GM19468 (cell line): Measurements from ENCODE around the gene KLC3.
"Not testable (repeated sequence)": the region's sequence is repeated elsewhere in the genome, so short reads cannot be mapped to it uniquely, and the experiment has no call there.

Experiments used
- ATAC-seq: cut with Tn5 transposase; IDR thresholded peaks from one replicate; pipeline ENCODE4 v1.9.1; 2021; ENCODE audit warnings: mild to moderate bottlenecking, moderate library complexity, moderate number of reproducible peaks; ENCODE audit not compliant: unreplicated experiment; ENCODE audit errors: extremely low read depth

Gene KLC3

GRCh38 chr19:45340232-45340898 lies at the start of gene KLC3:
Gene KLC3, plus strand, starts transcription at chr19:45340750. Its CDS starts 4,792 bp downstream, at chr19:45345542.
- ATAC-seq: no peak

GRCh38 chr19:45291834-45292233 lies 48.7 kb upstream of the KLC3 start:
- ATAC-seq: no peak

- ATAC-seq: no peak
Observed at GRCh38 chr19:45293682-45294081, 46.9 kb upstream of the KLC3 start.

GRCh38 chr19:45294291-45295029 lies 46.1 kb upstream of the KLC3 start:
- no peak for ATAC-seq

GRCh38 chr19:45295873-45296272 lies 44.7 kb upstream of the KLC3 start:
- no peak for ATAC-seq

- ATAC-seq: no peak
Observed at GRCh38 chr19:45296355-45296754, 44.2 kb upstream of the KLC3 start.

GRCh38 chr19:45297674-45298073 lies 42.9 kb upstream of the KLC3 start:
- ATAC-seq: no peak

GRCh38 chr19:45298264-45298663 lies 42.3 kb upstream of the KLC3 start:
- no peak for ATAC-seq

GRCh38 chr19:45299719-45300118 lies 40.8 kb upstream of the KLC3 start:
- no peak for ATAC-seq

GRCh38 chr19:45302416-45302815 lies 38.1 kb upstream of the KLC3 start:
- ATAC-seq: no peak

- no peak for ATAC-seq
Observed at GRCh38 chr19:45303269-45304060, 37.1 kb upstream of the KLC3 start.

GRCh38 chr19:45304141-45304926 lies 36.2 kb upstream of the KLC3 start:
- ATAC-seq: no peak

GRCh38 chr19:45305007-45305406 lies 35.5 kb upstream of the KLC3 start:
- no peak for ATAC-seq

- no peak for ATAC-seq
Observed at GRCh38 chr19:45305421-45305820, 35.1 kb upstream of the KLC3 start.

- no peak for ATAC-seq
Observed at GRCh38 chr19:45306040-45306439, 34.5 kb upstream of the KLC3 start.

- no peak for ATAC-seq
Observed at GRCh38 chr19:45306518-45307027, 34.0 kb upstream of the KLC3 start.

- no peak for ATAC-seq
Observed at GRCh38 chr19:45307361-45307760, 33.2 kb upstream of the KLC3 start.

GRCh38 chr19:45309322-45309721 lies 31.2 kb upstream of the KLC3 start:
- not testable (repeated sequence) for ATAC-seq

GRCh38 chr19:45311621-45312020 lies 28.9 kb upstream of the KLC3 start:
- ATAC-seq: no peak

GRCh38 chr19:45312285-45312684 lies 28.3 kb upstream of the KLC3 start:
- ATAC-seq: not testable (repeated sequence)
